H9 (cell line): ENCODE data around the gene PKP3. TPM values are rescaled to one million over a fixed set of nuclear protein-coding genes. Genes with fewer than 3 reads are reported as not detected.

Experiments used
- DNase-seq: peaks from one replicate; pipeline ENCODE4 v3.0.0-alpha.2; 2017
- H2AFZ ChIP-seq: one replicate; pipeline ENCODE4 v1.6.1; 2013; ENCODE audit warnings: mild to moderate bottlenecking, low read length, control low read depth, moderate library complexity
- H2AK5ac ChIP-seq: 2 replicates; pipeline ENCODE4 v1.6.1; 2013; ENCODE audit warnings: low read length, control low read depth, mixed read lengths; ENCODE audit not compliant: insufficient read length
- H2BK120ac ChIP-seq: one replicate; pipeline ENCODE4 v1.6.1; 2013; ENCODE audit warnings: low read depth, mild to moderate bottlenecking, low read length, control low read depth, inconsistent platforms; ENCODE audit not compliant: poor library complexity, severe bottlenecking
- H2BK12ac ChIP-seq: 2 replicates; pipeline ENCODE4 v1.6.1; 2013; ENCODE audit warnings: low read length, control low read depth, mixed read lengths, low read depth; ENCODE audit not compliant: insufficient read length
- H2BK15ac ChIP-seq: 2 replicates; pipeline ENCODE4 v1.6.1; 2013; ENCODE audit warnings: low read depth, low read length, control low read depth
- H2BK20ac ChIP-seq: one replicate; pipeline ENCODE4 v1.6.1; 2013; ENCODE audit warnings: low read depth, mild to moderate bottlenecking, low read length, control low read depth, inconsistent platforms; ENCODE audit not compliant: poor library complexity, severe bottlenecking
- H2BK5ac ChIP-seq: 2 replicates; pipeline ENCODE4 v1.6.1; 2013; ENCODE audit warnings: low read length, control low read depth, mixed read lengths; ENCODE audit not compliant: insufficient read length
- H3K14ac ChIP-seq: 2 replicates; pipeline ENCODE4 v1.6.1; 2013; ENCODE audit warnings: low read length, control low read depth; ENCODE audit not compliant: insufficient read depth
- H3K18ac ChIP-seq: 2 replicates; pipeline ENCODE4 v1.6.1; 2013; ENCODE audit warnings: low read depth, mild to moderate bottlenecking, mixed read lengths, low read length, control low read depth; ENCODE audit not compliant: insufficient read length
- H3K23ac ChIP-seq: 2 replicates; pipeline ENCODE4 v1.6.1; 2013; ENCODE audit warnings: low read length, control low read depth, mixed read lengths, low read depth; ENCODE audit not compliant: insufficient read length
- H3K23me2 ChIP-seq: 2 replicates; pipeline ENCODE4 v1.6.1; 2013; ENCODE audit warnings: low read depth, mild to moderate bottlenecking, mixed read lengths, low read length, control low read depth; ENCODE audit not compliant: insufficient read length, poor library complexity, severe bottlenecking
- H3K27ac ChIP-seq: 2 replicates; pipeline ENCODE4 v1.5.1; 2013; ENCODE audit warnings: low read length, control low read depth, mixed read lengths, low read depth; ENCODE audit not compliant: insufficient read length
- H3K27me3 ChIP-seq: 2 replicates; pipeline ENCODE4 v1.6.1; 2013; ENCODE audit warnings: low read length, control low read depth, inconsistent platforms; ENCODE audit not compliant: insufficient read depth
- H3K4ac ChIP-seq: 2 replicates; pipeline ENCODE4 v1.6.1; 2013; ENCODE audit warnings: low read depth, mild to moderate bottlenecking, control low read depth, inconsistent platforms, low read length, moderate library complexity
- H3K4me1 ChIP-seq: 2 replicates; pipeline ENCODE4 v1.6.1; 2013; ENCODE audit warnings: low read length, control low read depth, inconsistent platforms; ENCODE audit not compliant: insufficient read depth
- H3K4me2 ChIP-seq: 2 replicates; pipeline ENCODE4 v1.6.1; 2013; ENCODE audit warnings: low read length, control low read depth, mixed read lengths; ENCODE audit not compliant: insufficient read length, insufficient read depth
- H3K56ac ChIP-seq: 2 replicates; pipeline ENCODE4 v1.6.1; 2013; ENCODE audit warnings: low read depth, mild to moderate bottlenecking, mixed read lengths, low read length, control low read depth; ENCODE audit not compliant: insufficient read length
- H3K79me1 ChIP-seq: 2 replicates; pipeline ENCODE4 v1.6.1; 2013; ENCODE audit warnings: low read depth, mild to moderate bottlenecking, moderate library complexity, low read length, control low read depth, inconsistent platforms; ENCODE audit not compliant: insufficient read depth, poor library complexity, severe bottlenecking
- H3K79me2 ChIP-seq: 2 replicates; pipeline ENCODE4 v1.6.1; 2013; ENCODE audit warnings: low read length, control low read depth, inconsistent platforms; ENCODE audit not compliant: insufficient read depth
- H3K9ac ChIP-seq: 2 replicates; pipeline ENCODE4 v1.6.1; 2013; ENCODE audit warnings: low read length, control low read depth, mixed read lengths; ENCODE audit not compliant: insufficient read length; ENCODE audit errors: extremely low read depth
- H3K9me3 ChIP-seq: one replicate; pipeline ENCODE4 v1.6.1; 2013; ENCODE audit warnings: low read depth, low read length, inconsistent platforms; ENCODE audit not compliant: control insufficient read depth
- H3T11ph ChIP-seq: one replicate; pipeline ENCODE4 v1.6.1; 2013; ENCODE audit warnings: mild to moderate bottlenecking, low read length, control low read depth, inconsistent platforms
- H4K20me1 ChIP-seq: one replicate; pipeline ENCODE4 v1.6.1; 2013; ENCODE audit not compliant: control insufficient read depth, insufficient read length, insufficient read depth
- H4K5ac ChIP-seq: 2 replicates; pipeline ENCODE4 v1.6.1; 2013; ENCODE audit warnings: low read depth, mild to moderate bottlenecking, mixed read lengths, low read length, control low read depth; ENCODE audit not compliant: insufficient read length
- H4K8ac ChIP-seq: replicated peaks from 2 replicates; pipeline ENCODE4 v1.6.1; 2013; ENCODE audit warnings: low read length, control low read depth, mixed read lengths, low read depth; ENCODE audit not compliant: insufficient read length
- H4K91ac ChIP-seq: 2 replicates; pipeline ENCODE4 v1.6.1; 2013; ENCODE audit warnings: low read depth, mild to moderate bottlenecking, moderate library complexity, mixed read lengths, low read length, control low read depth; ENCODE audit not compliant: insufficient read length
- H3K27ac Mint-ChIP-seq, 3 experiments: 2 replicates in 2 of 3; 3 replicates in 1 of 3; pipeline ENCODE4 v1.8.0; 2020 to 2021; ENCODE audit warnings: mixed read lengths in 3 of 3, mild to moderate bottlenecking in 1 of 3, moderate library complexity in 1 of 3
- H3K27me3 Mint-ChIP-seq: 2 replicates; pipeline ENCODE4 v1.8.0; 2021; ENCODE audit warnings: low read depth, mild to moderate bottlenecking, moderate library complexity, mixed read lengths
- H3K36me3 Mint-ChIP-seq, 3 experiments: 2 replicates in 2 of 3; 3 replicates in 1 of 3; pipeline ENCODE4 v1.8.0; 2020 to 2021; ENCODE audit warnings: low read depth in 3 of 3, mixed read lengths in 3 of 3; ENCODE audit not compliant: insufficient read depth in 1 of 3
- H3K4me1 Mint-ChIP-seq, 2 experiments: 2 replicates each; pipeline ENCODE4 v1.8.0; 2020; ENCODE audit warnings: mixed read lengths in 2 of 2
- H3K4me3 Mint-ChIP-seq, 2 experiments: 2 replicates in 1 of 2; 3 replicates in 1 of 2; pipeline ENCODE4 v1.8.0; 2020 to 2021; ENCODE audit warnings: mild to moderate bottlenecking in 2 of 2, mixed read lengths in 2 of 2, moderate library complexity in 1 of 2
- H3K9me3 Mint-ChIP-seq, 2 experiments: 2 replicates in 1 of 2; 3 replicates in 1 of 2; pipeline ENCODE4 v1.8.0; 2020; ENCODE audit warnings: mild to moderate bottlenecking in 2 of 2, mixed read lengths in 2 of 2, moderate library complexity in 1 of 2
- WGBS: extraction: QIAGEN DNeasy Blood & Tissue Kit; methylation state at CpG from one replicate; pipeline ENCODE4 v1.1.7; 2013; ENCODE audit warnings: missing lambda C conversion rate, low lambda C conversion rate, mixed read lengths; ENCODE audit not compliant: insufficient read length; ENCODE audit errors: extremely low coverage; 5-methylcytosine and 5-hydroxymethylcytosine counted together
- total RNA-seq: library from RNA; stranded (reverse); gene quantifications from 2 replicates; pipeline ENCODE4 v1.2.1, GENCODE V29; 2021
- TF ChIP-seq, protein P1 (sequence below): fragments of 200-600 bp; sonication (generic); conservative IDR thresholded peaks from 3 replicates; pipeline ENCODE4 v1.8.0; 2021; ENCODE audit warnings: antibody characterized with exemption, mild to moderate bottlenecking

The PKP3 gene
- total RNA-seq, 1 experiment from 2014 or later = 41.7 TPM

DNA sequence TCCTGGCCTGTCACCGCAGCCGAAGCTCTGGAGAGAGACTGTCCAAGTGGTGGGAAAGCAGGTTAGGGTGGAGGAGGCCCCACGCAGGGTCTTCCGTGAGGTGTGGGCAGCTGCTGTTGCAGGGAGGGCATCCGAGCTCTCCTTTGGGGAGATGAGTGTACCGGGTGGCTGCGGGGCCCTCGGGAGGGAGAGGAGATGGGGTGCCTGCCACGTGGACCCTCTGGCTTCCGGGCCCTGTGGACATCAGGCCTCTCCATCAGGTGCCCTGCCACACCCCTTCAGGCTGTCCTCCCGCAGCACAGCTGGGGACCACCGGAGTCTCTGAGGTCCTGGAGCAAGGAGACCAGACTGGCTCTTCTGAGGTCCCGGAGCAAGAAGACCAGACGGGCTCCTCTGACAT, 57.7 kb downstream of the PKP3 start:
- H3K14ac ChIP-seq = no peak overlapping the region
- Mint-ChIP-seq H3K4me3 (peak overlapping the region; percentile 96; a peak in 4 of 5 replicates), H3K27ac (no peak overlapping the region), H3K9me3 (peaks cover 0 to 2% of the 10 kb centered on the region in 2 experiments; a peak in 2 of 5 replicates), H3K27me3 (no peaks in the 10 kb centered on the region), H3K4me1 (peaks cover 34% of the 10 kb centered on the region in 2 experiments), H3K36me3 (peaks cover 14 to 37% (median 28%) of the 10 kb centered on the region in 3 experiments; a peak in 6 of 7 replicates)
- H2BK20ac ChIP-seq = no peak overlapping the region
- no peak overlapping the region for H2BK120ac ChIP-seq
- no peak overlapping the region for H2AK5ac ChIP-seq
- no peak overlapping the region for H2BK12ac ChIP-seq
- H3K23me2 ChIP-seq = peaks cover 7% of the 10 kb centered on the region
- no peak overlapping the region for H3K23ac ChIP-seq
- H2BK5ac ChIP-seq = no peak overlapping the region
- H3K9ac ChIP-seq = no peak overlapping the region
- no peaks in the 10 kb centered on the region for H3K4me1 ChIP-seq
- no peaks in the 10 kb centered on the region for H3K9me3 ChIP-seq
- H3K18ac ChIP-seq = no peak overlapping the region
- TF ChIP-seq, protein P1, sequence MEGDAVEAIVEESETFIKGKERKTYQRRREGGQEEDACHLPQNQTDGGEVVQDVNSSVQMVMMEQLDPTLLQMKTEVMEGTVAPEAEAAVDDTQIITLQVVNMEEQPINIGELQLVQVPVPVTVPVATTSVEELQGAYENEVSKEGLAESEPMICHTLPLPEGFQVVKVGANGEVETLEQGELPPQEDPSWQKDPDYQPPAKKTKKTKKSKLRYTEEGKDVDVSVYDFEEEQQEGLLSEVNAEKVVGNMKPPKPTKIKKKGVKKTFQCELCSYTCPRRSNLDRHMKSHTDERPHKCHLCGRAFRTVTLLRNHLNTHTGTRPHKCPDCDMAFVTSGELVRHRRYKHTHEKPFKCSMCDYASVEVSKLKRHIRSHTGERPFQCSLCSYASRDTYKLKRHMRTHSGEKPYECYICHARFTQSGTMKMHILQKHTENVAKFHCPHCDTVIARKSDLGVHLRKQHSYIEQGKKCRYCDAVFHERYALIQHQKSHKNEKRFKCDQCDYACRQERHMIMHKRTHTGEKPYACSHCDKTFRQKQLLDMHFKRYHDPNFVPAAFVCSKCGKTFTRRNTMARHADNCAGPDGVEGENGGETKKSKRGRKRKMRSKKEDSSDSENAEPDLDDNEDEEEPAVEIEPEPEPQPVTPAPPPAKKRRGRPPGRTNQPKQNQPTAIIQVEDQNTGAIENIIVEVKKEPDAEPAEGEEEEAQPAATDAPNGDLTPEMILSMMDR = no peak
- H3K4me2 ChIP-seq = no peak overlapping the region
- H3K4ac ChIP-seq = no peak overlapping the region
- no peak overlapping the region for H2BK15ac ChIP-seq
- no peak overlapping the region for H4K8ac ChIP-seq
- H3K27me3 ChIP-seq = no peaks in the 10 kb centered on the region
- no peaks in the 10 kb centered on the region for H4K20me1 ChIP-seq
- H4K5ac ChIP-seq = no peak overlapping the region
- no peak overlapping the region for H3K27ac ChIP-seq
- peaks cover 7% of the 10 kb centered on the region for H3K79me1 ChIP-seq
- no peak overlapping the region for H4K91ac ChIP-seq
- H3T11ph ChIP-seq = no peak overlapping the region
- DNase-seq = no peak
- no CpG with 5 or more reads among the region's 14 CpGs for WGBS
- H3K56ac ChIP-seq = no peak overlapping the region
- H3K79me2 ChIP-seq = peaks cover 5% of the 10 kb centered on the region; the same call in 1 of the 2 replicates
- no peak overlapping the region for H2AFZ ChIP-seq
